Glomerular visceral epithelial cell (primary cell): Measurements from ENCODE around the gene MKS1.

ENCODE experiments used
- DNase-seq: peaks from one replicate; pipeline ENCODE4 v3.0.0-alpha.2; 2016; ENCODE audit errors: extremely low spot score

The MKS1 gene

GRCh38 chr17:58161566-58161965 lies 57.5 kb downstream of the MKS1 start:
- DNase-seq: no peak

GRCh38 chr17:58158181-58158580 lies 60.9 kb downstream of the MKS1 start:
- DNase-seq: no peak

GRCh38 chr17:58156839-58157803 lies 61.9 kb downstream of the MKS1 start:
- no peak for DNase-seq
